Measurements from ENCODE around the gene SERPINE2.
A peak's percentile ranks its signal among the peaks of the same experiment; 100 is the strongest.

The SERPINE2 gene

DNA sequence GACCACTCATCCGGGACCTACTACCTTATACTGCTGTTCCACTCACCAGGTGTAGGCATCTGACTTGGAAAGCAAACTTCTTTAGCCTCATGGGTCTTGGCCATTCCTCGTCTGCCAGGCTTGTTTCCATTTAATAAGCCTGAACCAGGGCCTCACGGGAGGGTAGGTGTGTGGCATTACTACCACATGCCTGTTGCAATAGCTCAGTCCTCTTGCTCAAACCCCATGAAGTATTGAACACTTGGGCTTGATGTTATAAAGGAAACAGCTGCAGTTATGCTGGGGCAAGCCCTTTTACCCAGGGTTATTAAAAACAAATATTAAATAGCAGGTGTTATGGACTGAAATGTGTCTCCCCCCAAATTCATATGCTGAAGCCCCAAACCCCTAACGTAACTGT lies 60.6 kb downstream of the SERPINE2 start:
- no peak for DNase-seq (ENCODE audit: low read depth)
- no peak overlapping the region for H3K4me3 ChIP-seq (ENCODE audit: low read length)
- TF ChIP-seq, protein P1, sequence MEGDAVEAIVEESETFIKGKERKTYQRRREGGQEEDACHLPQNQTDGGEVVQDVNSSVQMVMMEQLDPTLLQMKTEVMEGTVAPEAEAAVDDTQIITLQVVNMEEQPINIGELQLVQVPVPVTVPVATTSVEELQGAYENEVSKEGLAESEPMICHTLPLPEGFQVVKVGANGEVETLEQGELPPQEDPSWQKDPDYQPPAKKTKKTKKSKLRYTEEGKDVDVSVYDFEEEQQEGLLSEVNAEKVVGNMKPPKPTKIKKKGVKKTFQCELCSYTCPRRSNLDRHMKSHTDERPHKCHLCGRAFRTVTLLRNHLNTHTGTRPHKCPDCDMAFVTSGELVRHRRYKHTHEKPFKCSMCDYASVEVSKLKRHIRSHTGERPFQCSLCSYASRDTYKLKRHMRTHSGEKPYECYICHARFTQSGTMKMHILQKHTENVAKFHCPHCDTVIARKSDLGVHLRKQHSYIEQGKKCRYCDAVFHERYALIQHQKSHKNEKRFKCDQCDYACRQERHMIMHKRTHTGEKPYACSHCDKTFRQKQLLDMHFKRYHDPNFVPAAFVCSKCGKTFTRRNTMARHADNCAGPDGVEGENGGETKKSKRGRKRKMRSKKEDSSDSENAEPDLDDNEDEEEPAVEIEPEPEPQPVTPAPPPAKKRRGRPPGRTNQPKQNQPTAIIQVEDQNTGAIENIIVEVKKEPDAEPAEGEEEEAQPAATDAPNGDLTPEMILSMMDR (conservative IDR thresholded peaks at IDR 0.05; ENCODE audit: low read length) = no peak

- H3K4me3 ChIP-seq (ENCODE audit: low read length) = no peak overlapping the region
- peak; percentile 47 for DNase-seq (ENCODE audit: low read depth)
- TF ChIP-seq, protein P1 (conservative IDR thresholded peaks at IDR 0.05; ENCODE audit: low read length) = no peak
Observed at GRCh38 chr2:223976635-223977226, 62.4 kb downstream of the SERPINE2 start.

- no peak for DNase-seq (ENCODE audit: low read depth)
- TF ChIP-seq, protein P1 (conservative IDR thresholded peaks at IDR 0.05; ENCODE audit: low read length) = no peak
- no peak overlapping the region for H3K4me3 ChIP-seq (ENCODE audit: low read length)
Observed at GRCh38 chr2:223973606-223974005, 65.5 kb downstream of the SERPINE2 start.

- H3K4me3 ChIP-seq (ENCODE audit: low read length) = no peak overlapping the region
Observed at GRCh38 chr2:223972656-223973102, 66.4 kb downstream of the SERPINE2 start.

DNA sequence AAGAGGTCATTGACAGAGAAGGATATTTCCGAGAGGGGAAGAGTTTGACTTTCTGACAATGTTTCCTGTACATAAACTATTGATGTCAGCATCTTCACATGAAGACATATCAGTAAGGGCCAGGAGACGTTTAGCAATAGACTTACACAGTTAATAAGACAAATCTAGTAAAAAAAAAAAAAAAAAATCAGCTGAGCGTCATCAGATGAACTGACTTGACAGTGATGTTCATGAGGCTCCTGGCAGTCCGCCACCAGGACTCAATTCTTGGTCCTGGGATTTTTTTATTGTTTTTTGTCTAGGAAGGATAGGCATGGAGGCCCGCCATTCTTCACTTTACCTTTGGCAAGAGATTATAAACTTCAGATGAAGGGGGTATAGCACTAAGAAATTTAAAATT lies 67.4 kb downstream of the SERPINE2 start:
- no peak for DNase-seq (ENCODE audit: low read depth)
- TF ChIP-seq, protein P1 (conservative IDR thresholded peaks at IDR 0.05; ENCODE audit: low read length) = no peak
- no peak overlapping the region for H3K4me3 ChIP-seq (ENCODE audit: low read length)

More at GRCh38 chr2:223972656-223973102, 66.4 kb downstream of the SERPINE2 start:
- TF ChIP-seq, protein P1 (conservative IDR thresholded peaks at IDR 0.05; ENCODE audit: low read length) = no peak
- no peak for DNase-seq (ENCODE audit: low read depth)

DNA sequence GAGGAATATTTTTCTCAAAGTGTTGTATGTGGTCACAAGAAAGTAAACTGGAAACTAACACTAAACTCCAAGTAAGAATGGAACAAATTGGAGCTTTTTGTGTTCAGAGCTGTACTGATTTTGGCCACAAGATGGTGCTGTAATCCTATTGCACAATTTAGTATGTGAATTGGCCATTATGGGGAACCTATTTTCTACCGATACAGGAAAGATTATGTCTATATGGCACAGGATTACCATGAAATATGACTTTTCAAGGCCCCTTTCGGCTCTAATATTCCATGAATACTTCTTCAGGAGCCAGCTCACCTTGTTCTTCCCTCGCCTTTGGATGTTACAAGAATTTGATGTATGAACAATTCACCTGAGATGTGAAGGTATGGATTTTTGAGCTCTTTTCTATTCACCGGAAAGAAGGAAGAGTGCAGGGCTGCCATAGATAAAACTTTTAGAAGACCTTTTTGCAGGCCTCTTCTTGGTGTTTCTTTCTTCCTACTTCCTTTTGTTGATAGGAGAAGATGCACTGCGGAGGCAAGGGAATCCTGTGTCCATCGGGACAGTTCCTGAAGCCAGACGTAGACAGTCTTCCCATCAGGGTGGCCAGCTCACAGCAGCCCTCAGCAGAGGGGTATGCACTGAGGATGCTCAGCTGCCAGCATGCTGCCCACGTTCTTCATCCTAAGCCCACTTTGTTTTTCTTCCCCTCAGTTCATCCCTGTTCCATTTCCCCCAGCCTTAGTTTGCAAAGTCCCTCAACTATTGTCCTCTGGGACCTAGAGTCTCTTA lies 68.5 kb downstream of the SERPINE2 start:
- TF ChIP-seq, protein P1 (conservative IDR thresholded peaks at IDR 0.05; ENCODE audit: low read length) = peak; percentile 96
- DNase-seq (ENCODE audit: low read depth) = peak; percentile 67
- no peak overlapping the region for H3K4me3 ChIP-seq (ENCODE audit: low read length)

- TF ChIP-seq, protein P1 (conservative IDR thresholded peaks at IDR 0.05; ENCODE audit: low read length) = no peak
- peak; percentile 60 for DNase-seq (ENCODE audit: low read depth)
- H3K4me3 ChIP-seq (ENCODE audit: low read length) = no peak overlapping the region
Observed at GRCh38 chr2:223969856-223970255, 69.2 kb downstream of the SERPINE2 start.

Measured in AG10803 (cell line).